ENCODE data around the gene CCNF.

- TF ChIP-seq ELK1 (IDR thresholded peaks at IDR 0.05; ENCODE audit: borderline replicate concordance, low read depth, low read length) (no peak), POLR2A (IDR thresholded peaks at IDR 0.05; ENCODE audit: low read depth, low read length) (no peak), CTCF (conservative IDR thresholded peaks at IDR 0.05; ENCODE audit: low read depth, low read length) (no peak), RCOR1 (IDR thresholded peaks at IDR 0.05; ENCODE audit: insufficient replicate concordance, low read length) (no peak), NFE2L2 (IDR thresholded peaks at IDR 0.05; ENCODE audit: low read depth, low read length) (no peak), MAFK (IDR thresholded peaks at IDR 0.05; ENCODE audit: low read depth, low read length) (no peak), SMC3 (IDR thresholded peaks at IDR 0.05; ENCODE audit: low read depth, low read length) (no peak), CHD1 (IDR thresholded peaks at IDR 0.05; ENCODE audit: low read depth, low read length) (no peak), FOS (IDR thresholded peaks at IDR 0.05; ENCODE audit: low read depth, low read length) (no peak), MAZ (IDR thresholded peaks at IDR 0.05; ENCODE audit: borderline replicate concordance, low read depth, low read length) (no peak), CEBPB (IDR thresholded peaks at IDR 0.05; ENCODE audit: low read depth, low read length) (no peak)
Observed at GRCh38 chr16:2443555-2443954, 14.3 kb downstream of the CCNF start.

Measured in IMR-90 (cell line).